Activated naive CD4-positive, alpha-beta T cell treated with anti-CD3 and anti-CD28 coated beads, Interleukin-2, amount 10 ng/mL, durations not matched to agents 7 days and 5 days (primary cell): ENCODE data around the gene ZNF354B.

Source experiments
- CTCF ChIA-PET: fragments of 350-600 bp; sonication (Branson Sonifier 250); formaldehyde crosslinking; loops from one replicate; lab custom pipeline; 2021; ENCODE audit warnings: antibody characterized with exemption; lab: Charles Lee
- DNase-seq: peaks from one replicate; pipeline ENCODE4 v3.0.0-alpha.2; 2020
- H3K27ac Mint-ChIP-seq: one replicate; pipeline ENCODE4 v1.8.0; 2021; ENCODE audit warnings: mild to moderate bottlenecking, moderate library complexity, mixed read lengths
- H3K27me3 Mint-ChIP-seq: one replicate; pipeline ENCODE4 v1.8.0; 2021; ENCODE audit warnings: mild to moderate bottlenecking, mixed read lengths
- H3K36me3 Mint-ChIP-seq: one replicate; pipeline ENCODE4 v1.8.0; 2021; ENCODE audit warnings: mixed read lengths
- H3K4me1 Mint-ChIP-seq: one replicate; pipeline ENCODE4 v1.8.0; 2021; ENCODE audit warnings: mixed read lengths
- H3K4me3 Mint-ChIP-seq: one replicate; pipeline ENCODE4 v1.8.0; 2021; ENCODE audit warnings: mild to moderate bottlenecking, moderate library complexity, mixed read lengths
- H3K9me3 Mint-ChIP-seq: one replicate; pipeline ENCODE4 v1.8.0; 2021; ENCODE audit warnings: mixed read lengths

ZNF354B gene

DNA sequence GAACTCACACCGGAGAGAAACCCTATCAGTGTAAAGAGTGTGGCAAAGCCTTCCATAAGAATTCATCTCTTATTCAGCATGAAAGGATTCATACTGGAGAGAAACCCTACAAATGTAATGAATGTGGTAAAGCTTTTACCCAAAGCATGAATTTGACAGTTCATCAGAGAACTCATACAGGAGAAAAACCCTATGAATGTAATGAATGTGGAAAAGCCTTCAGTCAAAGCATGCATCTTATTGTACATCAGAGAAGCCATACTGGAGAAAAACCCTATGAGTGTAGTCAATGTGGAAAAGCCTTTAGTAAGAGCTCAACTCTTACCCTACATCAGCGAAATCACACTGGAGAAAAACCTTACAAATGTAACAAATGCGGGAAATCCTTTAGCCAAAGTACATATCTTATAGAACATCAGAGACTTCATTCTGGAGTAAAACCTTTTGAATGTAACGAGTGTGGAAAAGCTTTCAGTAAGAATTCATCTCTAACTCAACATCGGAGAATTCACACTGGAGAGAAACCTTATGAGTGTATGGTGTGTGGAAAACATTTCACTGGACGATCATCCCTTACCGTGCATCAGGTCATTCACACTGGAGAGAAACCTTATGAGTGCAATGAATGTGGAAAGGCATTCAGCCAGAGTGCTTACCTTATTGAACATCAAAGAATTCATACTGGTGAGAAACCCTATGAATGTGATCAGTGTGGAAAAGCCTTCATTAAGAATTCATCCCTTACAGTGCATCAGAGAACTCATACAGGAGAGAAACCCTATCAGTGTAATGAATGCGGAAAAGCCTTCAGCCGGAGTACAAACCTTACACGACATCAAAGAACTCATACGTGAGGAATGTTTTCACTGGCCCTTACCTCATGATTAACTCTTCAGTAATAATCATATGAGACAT, 72.3 kb downstream of the ZNF354B start:
- DNase-seq, result no peak
- Mint-ChIP-seq H3K9me3 (peaks cover 87% of the 10 kb centered on the region), H3K27ac (no peak overlapping the region), H3K4me1 (no peaks in the 10 kb centered on the region), H3K36me3 (peaks cover 10% of the 10 kb centered on the region), H3K27me3 (no peaks in the 10 kb centered on the region), H3K4me3 (no peak overlapping the region)
- CTCF ChIA-PET, result interaction anchor here (0.6 kb wide), 1 partner anchor 18 kb away, joined by 3 read pairs; no protein-coding TSS in a partner anchor
